WI38 (cell line): ENCODE results near the gene PANX2.

Experiments
- H3K4me3 ChIP-seq: 2 replicates; pipeline ENCODE4 v1.5.1; 2011; ENCODE audit warnings: low read depth, mild to moderate bottlenecking, control low read depth, low read length
- TF ChIP-seq, protein P1 (sequence below): IDR thresholded peaks from 2 replicates; pipeline ENCODE4 v1.5.1; 2012; ENCODE audit warnings: low read depth, mild to moderate bottlenecking, control low read depth, low read length

Gene PANX2

DNA sequence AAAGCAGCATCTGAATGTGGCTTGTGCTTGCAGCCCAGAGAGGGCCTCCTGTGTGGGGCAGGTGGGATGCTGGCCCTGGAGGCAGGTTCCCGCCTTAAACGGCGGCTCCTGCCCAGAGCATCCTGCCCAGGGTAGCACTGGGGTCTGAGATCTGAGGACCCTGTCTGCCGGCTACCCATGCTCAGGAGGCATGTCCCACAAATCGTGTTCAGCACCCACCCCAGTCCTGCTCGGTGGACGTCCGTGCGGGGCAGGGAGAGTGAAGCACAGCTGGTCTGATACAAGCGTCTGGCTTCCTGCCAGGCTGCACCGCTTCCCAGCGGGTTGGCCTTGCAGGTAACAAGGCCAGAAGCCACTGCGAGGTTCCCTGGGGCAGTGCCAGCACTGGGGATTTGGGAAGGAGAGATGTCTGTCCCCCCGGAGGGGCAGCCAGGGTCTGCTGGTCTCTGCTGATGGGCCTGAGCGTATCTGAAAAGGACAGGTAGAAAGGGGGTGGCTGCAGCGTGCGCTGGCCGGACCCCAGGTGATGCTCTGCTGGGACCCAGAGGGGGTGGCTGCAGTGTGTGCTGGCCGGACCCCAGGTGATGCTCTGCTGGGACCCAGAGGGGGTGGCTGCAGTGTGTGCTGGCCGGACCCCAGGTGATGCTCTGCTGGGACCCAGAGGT lies 18.8 kb downstream of the PANX2 start:
- H3K4me3 ChIP-seq = no peak overlapping the region
- TF ChIP-seq, protein P1, sequence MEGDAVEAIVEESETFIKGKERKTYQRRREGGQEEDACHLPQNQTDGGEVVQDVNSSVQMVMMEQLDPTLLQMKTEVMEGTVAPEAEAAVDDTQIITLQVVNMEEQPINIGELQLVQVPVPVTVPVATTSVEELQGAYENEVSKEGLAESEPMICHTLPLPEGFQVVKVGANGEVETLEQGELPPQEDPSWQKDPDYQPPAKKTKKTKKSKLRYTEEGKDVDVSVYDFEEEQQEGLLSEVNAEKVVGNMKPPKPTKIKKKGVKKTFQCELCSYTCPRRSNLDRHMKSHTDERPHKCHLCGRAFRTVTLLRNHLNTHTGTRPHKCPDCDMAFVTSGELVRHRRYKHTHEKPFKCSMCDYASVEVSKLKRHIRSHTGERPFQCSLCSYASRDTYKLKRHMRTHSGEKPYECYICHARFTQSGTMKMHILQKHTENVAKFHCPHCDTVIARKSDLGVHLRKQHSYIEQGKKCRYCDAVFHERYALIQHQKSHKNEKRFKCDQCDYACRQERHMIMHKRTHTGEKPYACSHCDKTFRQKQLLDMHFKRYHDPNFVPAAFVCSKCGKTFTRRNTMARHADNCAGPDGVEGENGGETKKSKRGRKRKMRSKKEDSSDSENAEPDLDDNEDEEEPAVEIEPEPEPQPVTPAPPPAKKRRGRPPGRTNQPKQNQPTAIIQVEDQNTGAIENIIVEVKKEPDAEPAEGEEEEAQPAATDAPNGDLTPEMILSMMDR = no peak

DNA sequence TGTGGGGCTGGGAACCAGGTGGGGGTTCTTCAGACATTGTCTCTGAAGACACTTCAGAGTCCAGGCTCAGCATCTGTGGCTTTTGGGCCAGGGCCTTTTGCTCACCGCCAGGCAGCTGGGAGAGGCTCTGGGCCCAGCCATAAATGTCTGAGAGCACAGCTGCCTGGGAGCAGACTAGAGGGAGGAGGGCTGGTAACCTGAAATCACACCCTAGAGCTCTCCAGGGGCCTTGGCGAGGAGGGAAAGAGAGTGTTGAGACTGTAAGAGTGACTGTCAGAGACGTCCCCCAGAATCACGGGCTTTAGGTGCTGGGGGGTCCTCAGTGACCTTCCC lies 19.3 kb downstream of the PANX2 start:
- TF ChIP-seq, protein P1 = no peak
- no peak overlapping the region for H3K4me3 ChIP-seq

- peak overlapping the region; percentile 31 for H3K4me3 ChIP-seq
- TF ChIP-seq, protein P1 = no peak
Measured at GRCh38 chr22:50190182-50190940, 19.8 kb downstream of the PANX2 start.

DNA sequence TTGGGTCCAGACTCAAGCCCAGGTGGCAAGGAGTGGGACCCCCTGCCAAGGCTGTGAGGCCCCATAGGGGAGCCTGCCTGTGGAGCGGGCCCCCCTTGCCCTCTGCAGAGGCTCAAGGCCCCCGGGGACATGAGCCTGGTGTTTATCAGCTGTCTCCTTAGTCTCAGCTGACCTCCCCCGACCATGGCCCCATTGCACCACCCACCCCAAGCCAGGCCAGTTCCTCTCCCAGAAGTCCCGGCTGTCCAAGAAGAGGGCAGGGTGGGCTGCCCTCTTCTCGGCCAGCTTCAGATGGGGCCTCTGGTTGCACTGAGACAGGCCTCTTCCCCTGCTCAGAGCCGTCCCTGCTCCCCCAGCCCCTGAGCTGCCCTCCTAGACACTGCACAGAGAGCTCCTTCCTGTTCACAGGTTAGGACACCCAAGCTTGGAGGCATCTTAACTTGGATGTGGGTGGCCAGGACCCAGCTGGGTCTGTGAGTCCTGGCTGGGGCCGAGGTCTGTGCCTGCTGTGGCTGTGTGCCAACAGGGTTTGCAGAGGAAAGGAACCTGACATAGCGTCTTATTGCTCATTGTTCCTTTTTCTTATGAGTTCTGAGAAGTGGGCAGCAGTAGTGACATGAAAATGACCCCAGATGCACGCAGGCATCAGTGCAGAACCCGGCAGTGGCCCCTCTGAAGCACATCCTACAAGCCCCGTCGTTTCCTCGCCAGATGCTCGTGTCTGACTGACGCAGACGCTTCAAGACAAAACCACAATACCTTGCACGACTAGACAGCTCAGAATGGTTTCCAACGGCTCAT lies 20.6 kb downstream of the PANX2 start:
- peak overlapping the region; percentile 31 for H3K4me3 ChIP-seq
- TF ChIP-seq, protein P1 = no peak

- TF ChIP-seq, protein P1 = no peak
- no peak overlapping the region for H3K4me3 ChIP-seq
Measured at GRCh38 chr22:50192436-50193204, 22.1 kb downstream of the PANX2 start.

GRCh38 chr22:50193621-50194020 lies 23.1 kb downstream of the PANX2 start:
- TF ChIP-seq, protein P1 = no peak
- H3K4me3 ChIP-seq = no peak overlapping the region
